Measurements from ENCODE around the gene GDAP2.

GRCh38 chr1:117821382-117821755, 108.1 kb downstream of the GDAP2 start:
- no peak for TF ChIP-seq CTCF (IDR thresholded peaks at IDR 0.05)
- no peak for TF ChIP-seq POLR2A (IDR thresholded peaks at IDR 0.05)

Data from uterus (tissue), 2 donors.